Chondrocyte (in vitro differentiated cells): ENCODE data around the gene ZNF799. TPM values are rescaled to one million over a fixed set of nuclear protein-coding genes. Genes with fewer than 3 reads are reported as not detected.

Experiments used
- DNase-seq: peaks from one replicate; pipeline ENCODE4 v3.0.0; 2021; ENCODE audit warnings: mixed read lengths, low spot score
- H3K27ac Mint-ChIP-seq: one replicate; pipeline ENCODE4 v1.8.0; 2021; ENCODE audit warnings: mild to moderate bottlenecking, moderate library complexity, mixed read lengths; ENCODE audit not compliant: unreplicated experiment
- H3K27me3 Mint-ChIP-seq: 2 replicates; pipeline ENCODE4 v1.8.0; 2021; ENCODE audit warnings: low read depth, mixed read lengths
- H3K36me3 Mint-ChIP-seq: 2 replicates; pipeline ENCODE4 v1.8.0; 2021; ENCODE audit warnings: low read depth, mixed read lengths
- H3K4me1 Mint-ChIP-seq: 2 replicates; pipeline ENCODE4 v1.8.0; 2021; ENCODE audit warnings: low read depth, mild to moderate bottlenecking, mixed read lengths
- H3K4me3 Mint-ChIP-seq: one replicate; pipeline ENCODE4 v1.8.0; 2021; ENCODE audit warnings: mild to moderate bottlenecking, moderate library complexity, mixed read lengths; ENCODE audit not compliant: unreplicated experiment
- H3K9me3 Mint-ChIP-seq: 2 replicates; pipeline ENCODE4 v1.8.0; 2021; ENCODE audit warnings: low read depth, mixed read lengths
- total RNA-seq: library from RNA; stranded (reverse); gene quantifications from 3 replicates; pipeline ENCODE4 v1.2.1, GENCODE V29; 2021
- TF ChIP-seq, protein P1 (sequence below): fragments of 200-600 bp; sonication (generic); IDR thresholded peaks from 2 replicates; pipeline ENCODE4 v1.5.0; 2021; ENCODE audit warnings: antibody characterized with exemption, mild to moderate bottlenecking, moderate library complexity

ZNF799 gene
- total RNA-seq, 1 donor from 2014 or later = 2.3 TPM

DNA sequence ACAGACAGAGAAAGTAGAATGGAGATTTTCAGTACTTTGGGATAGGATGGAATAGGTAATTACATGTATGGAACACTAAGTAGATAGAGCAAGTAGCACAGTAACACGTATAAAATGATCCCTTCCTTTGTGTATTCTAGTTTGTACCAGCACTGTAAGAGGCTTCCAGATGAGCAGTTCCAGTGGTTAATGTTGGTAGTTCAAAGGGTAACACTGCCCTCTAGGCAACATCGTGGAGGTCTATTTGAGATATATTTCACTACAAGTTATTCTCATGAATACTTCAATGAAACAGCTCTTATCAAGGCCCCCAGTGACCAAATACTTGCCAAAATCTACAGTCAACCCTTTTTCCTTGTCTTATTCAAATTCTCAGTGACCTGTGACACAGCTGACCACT is 54.2 kb downstream of the ZNF799 start:
- TF ChIP-seq, protein P1, sequence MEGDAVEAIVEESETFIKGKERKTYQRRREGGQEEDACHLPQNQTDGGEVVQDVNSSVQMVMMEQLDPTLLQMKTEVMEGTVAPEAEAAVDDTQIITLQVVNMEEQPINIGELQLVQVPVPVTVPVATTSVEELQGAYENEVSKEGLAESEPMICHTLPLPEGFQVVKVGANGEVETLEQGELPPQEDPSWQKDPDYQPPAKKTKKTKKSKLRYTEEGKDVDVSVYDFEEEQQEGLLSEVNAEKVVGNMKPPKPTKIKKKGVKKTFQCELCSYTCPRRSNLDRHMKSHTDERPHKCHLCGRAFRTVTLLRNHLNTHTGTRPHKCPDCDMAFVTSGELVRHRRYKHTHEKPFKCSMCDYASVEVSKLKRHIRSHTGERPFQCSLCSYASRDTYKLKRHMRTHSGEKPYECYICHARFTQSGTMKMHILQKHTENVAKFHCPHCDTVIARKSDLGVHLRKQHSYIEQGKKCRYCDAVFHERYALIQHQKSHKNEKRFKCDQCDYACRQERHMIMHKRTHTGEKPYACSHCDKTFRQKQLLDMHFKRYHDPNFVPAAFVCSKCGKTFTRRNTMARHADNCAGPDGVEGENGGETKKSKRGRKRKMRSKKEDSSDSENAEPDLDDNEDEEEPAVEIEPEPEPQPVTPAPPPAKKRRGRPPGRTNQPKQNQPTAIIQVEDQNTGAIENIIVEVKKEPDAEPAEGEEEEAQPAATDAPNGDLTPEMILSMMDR = no peak
- Mint-ChIP-seq H3K4me1 (no peaks in the 10 kb centered on the region), H3K9me3 (peaks cover 59% of the 10 kb centered on the region), H3K36me3 (peaks cover 50% of the 10 kb centered on the region), H3K27me3 (no peaks in the 10 kb centered on the region), H3K4me3 (no peak overlapping the region), H3K27ac (no peak overlapping the region)
- no peak for DNase-seq

DNA sequence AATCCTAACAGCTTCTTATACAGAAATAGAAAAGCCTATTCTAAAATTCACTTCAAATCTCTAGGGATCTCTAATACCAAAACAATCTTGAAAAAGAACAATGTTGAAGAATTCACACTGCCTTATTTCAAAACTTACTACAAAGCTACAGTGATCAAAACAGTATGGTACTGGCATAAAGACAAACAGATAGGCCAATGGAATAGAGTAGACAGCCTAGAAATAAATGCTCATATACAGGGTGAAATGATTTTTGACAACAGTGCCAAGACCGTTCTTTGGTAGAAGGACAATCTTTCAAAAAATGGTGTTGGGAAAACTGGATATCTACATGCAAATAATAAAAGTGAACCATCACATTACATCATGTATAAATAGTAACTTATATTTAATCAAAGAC is 55.9 kb downstream of the ZNF799 start:
- H3K4me1 Mint-ChIP-seq = no peaks in the 10 kb centered on the region
- H3K9me3 Mint-ChIP-seq = peaks cover 52% of the 10 kb centered on the region
- H3K36me3 Mint-ChIP-seq = peaks cover 37% of the 10 kb centered on the region
- no peaks in the 10 kb centered on the region for H3K27me3 Mint-ChIP-seq
- TF ChIP-seq, protein P1 = no peak
- no peak for DNase-seq
- H3K4me3 Mint-ChIP-seq = no peak overlapping the region
- H3K27ac Mint-ChIP-seq = no peak overlapping the region

Other genes starting within 250 kb of the ZNF799 start
- 11.5 to 12.1 TPM (median 12.1 TPM) in 3 replicates for gene ZNF625, start 244.5 kb downstream of the ZNF799 start, total RNA-seq
- gene ZNF136, start 238.2 kb downstream of the ZNF799 start, total RNA-seq = 6.9 to 9.5 TPM (median 7.1 TPM) in 3 replicates
- 4.7 to 7.2 TPM (median 5.8 TPM) in 3 replicates for gene ZNF44, start 106.4 kb downstream of the ZNF799 start, total RNA-seq
- 1.2 to 2.5 TPM (median 2.5 TPM) in 3 replicates for gene ZNF563, start 67.6 kb downstream of the ZNF799 start, total RNA-seq
- 2.6 to 3.4 TPM (median 3.3 TPM) in 3 replicates for gene ZNF442, start 35.6 kb downstream of the ZNF799 start, total RNA-seq
- 1.6 to 4.0 TPM (median 2.0 TPM) in 3 replicates for gene ZNF443, start 39.8 kb upstream of the ZNF799 start, total RNA-seq
- 2.0 to 5.2 TPM (median 3.0 TPM) in 3 replicates for gene ZNF709, start 83.5 kb upstream of the ZNF799 start, total RNA-seq
- gene ZNF564, start 150.2 kb upstream of the ZNF799 start, total RNA-seq = 5.7 to 8.9 TPM (median 6.5 TPM) in 3 replicates
- gene ZNF490, start 209.5 kb upstream of the ZNF799 start, total RNA-seq = 6.7 to 8.6 TPM (median 7.0 TPM) in 3 replicates
- gene ZNF791, start 209.6 kb upstream of the ZNF799 start, total RNA-seq = 15.5 to 26.1 TPM (median 17.9 TPM) in 3 replicates